ENCODE results near the gene TICAM1. TPM values are rescaled to one million over a fixed set of nuclear protein-coding genes. Genes with fewer than 3 reads are reported as not detected.

Gene TICAM1
- total and polyA plus RNA-seq, 2 of the 13 experiments (the other 11 are each of a cell fraction or from before 2014, with no cell fraction given), result 0.33 to 0.95 TPM

GRCh38 chr19:4768934-4769777, 62.4 kb downstream of the TICAM1 start (continued):
- peak; percentile 77 for TF ChIP-seq GMEB1 (CRISPR knock-in tag; IDR thresholded peaks at IDR 0.05; ENCODE audit: borderline replicate concordance)
- TF ChIP-seq TCF7L2 (IDR thresholded peaks at IDR 0.05; ENCODE audit: low read depth, low read length), result no peak
- peak; percentile 97 for TF ChIP-seq FOXP4 (CRISPR knock-in tag; IDR thresholded peaks at IDR 0.05)
- TF ChIP-seq CHD4 (IDR thresholded peaks at IDR 0.05; ENCODE audit: borderline replicate concordance, low read length), result no peak
- peak; percentile 100 for TF ChIP-seq ZSCAN9 (CRISPR knock-in tag; IDR thresholded peaks at IDR 0.05; ENCODE audit: borderline replicate concordance)
- peak; percentile 100 for TF ChIP-seq ZNF234 (CRISPR knock-in tag; conservative IDR thresholded peaks at IDR 0.05)
- peak; percentile 100 for TF ChIP-seq ZNF878 (CRISPR knock-in tag; IDR thresholded peaks at IDR 0.05)
- no peak for TF ChIP-seq PLRG1 (conservative IDR thresholded peaks at IDR 0.05)
- peak; percentile 97 for TF ChIP-seq RERE (CRISPR knock-in tag; IDR thresholded peaks at IDR 0.05; ENCODE audit: low read depth)
- TF ChIP-seq ZNF468 (CRISPR knock-in tag; IDR thresholded peaks at IDR 0.05), result peak; percentile 100
- no peak for TF ChIP-seq FOXA1 (IDR thresholded peaks at IDR 0.05)
- TF ChIP-seq FOXA1 (CRISPR knock-in tag; IDR thresholded peaks at IDR 0.05), result peak; percentile 79
- TF ChIP-seq THAP8 (CRISPR knock-in tag; IDR thresholded peaks at IDR 0.05; ENCODE audit: borderline replicate concordance), result peak; percentile 100
- TF ChIP-seq MYNN (CRISPR knock-in tag; IDR thresholded peaks at IDR 0.05; ENCODE audit: low read depth), result peak; percentile 100
- peak; percentile 89; the same call in 1 of the 2 replicates for TF ChIP-seq ZNF292 (CRISPR knock-in tag; IDR thresholded peaks at IDR 0.05; ENCODE audit: borderline replicate concordance, low read depth)
- TF ChIP-seq ZNF589 (CRISPR knock-in tag; conservative IDR thresholded peaks at IDR 0.05), result peak; percentile 100
- TF ChIP-seq ESRRA (CRISPR knock-in tag; IDR thresholded peaks at IDR 0.05; ENCODE audit: low read depth), result peak; percentile 98
- TF ChIP-seq ZNF737 (CRISPR knock-in tag; IDR thresholded peaks at IDR 0.05; ENCODE audit: borderline replicate concordance), result peak; percentile 100

Measured in HepG2 (cell line).